Activated naive CD4-positive, alpha-beta T cell treated with anti-CD3 and anti-CD28 coated beads, Interleukin-2, amount 50 U/mL, for 16 hours (primary cell): ENCODE data around the gene RGS14.

Source experiments
- DNase-seq: peaks from one replicate; pipeline ENCODE4 v3.0.0-alpha.2; 2020

RGS14 gene, protein sequence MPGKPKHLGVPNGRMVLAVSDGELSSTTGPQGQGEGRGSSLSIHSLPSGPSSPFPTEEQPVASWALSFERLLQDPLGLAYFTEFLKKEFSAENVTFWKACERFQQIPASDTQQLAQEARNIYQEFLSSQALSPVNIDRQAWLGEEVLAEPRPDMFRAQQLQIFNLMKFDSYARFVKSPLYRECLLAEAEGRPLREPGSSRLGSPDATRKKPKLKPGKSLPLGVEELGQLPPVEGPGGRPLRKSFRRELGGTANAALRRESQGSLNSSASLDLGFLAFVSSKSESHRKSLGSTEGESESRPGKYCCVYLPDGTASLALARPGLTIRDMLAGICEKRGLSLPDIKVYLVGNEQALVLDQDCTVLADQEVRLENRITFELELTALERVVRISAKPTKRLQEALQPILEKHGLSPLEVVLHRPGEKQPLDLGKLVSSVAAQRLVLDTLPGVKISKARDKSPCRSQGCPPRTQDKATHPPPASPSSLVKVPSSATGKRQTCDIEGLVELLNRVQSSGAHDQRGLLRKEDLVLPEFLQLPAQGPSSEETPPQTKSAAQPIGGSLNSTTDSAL

GRCh38 chr5:177357459-177358351 lies at the start of gene RGS14:
Gene RGS14 (plus strand): TSS chr5:177357924. CDS start chr5:177358025, 101 bp downstream.
- peak; percentile 65 for DNase-seq

DNA sequence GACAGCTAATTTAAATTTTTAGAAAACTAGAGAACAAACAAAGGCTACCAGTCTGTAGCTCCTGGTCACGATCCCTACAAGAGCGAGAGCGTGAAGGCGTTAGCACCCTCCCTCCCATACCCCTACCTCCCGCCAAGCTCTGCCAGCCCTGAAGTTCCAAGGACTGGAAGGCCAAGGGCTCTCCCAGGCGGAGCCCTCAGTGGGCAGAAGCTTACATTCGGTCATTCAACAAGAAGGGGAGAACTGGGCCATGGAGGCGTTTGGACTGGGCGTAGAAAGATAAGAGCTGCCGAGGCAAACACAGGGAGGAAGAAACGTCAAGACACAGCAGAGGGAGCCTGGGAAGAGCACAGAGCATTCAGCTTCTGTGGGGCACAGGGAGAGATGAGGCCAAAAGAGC lies 49.0 kb upstream of the RGS14 start:
- DNase-seq: no peak

GRCh38 chr5:177309351-177310191 lies 48.2 kb upstream of the RGS14 start:
- peak; percentile 74 for DNase-seq

- no peak for DNase-seq
These were observed 47.4 kb upstream of the RGS14 start for GRCh38 chr5:177310332-177310731.

DNA sequence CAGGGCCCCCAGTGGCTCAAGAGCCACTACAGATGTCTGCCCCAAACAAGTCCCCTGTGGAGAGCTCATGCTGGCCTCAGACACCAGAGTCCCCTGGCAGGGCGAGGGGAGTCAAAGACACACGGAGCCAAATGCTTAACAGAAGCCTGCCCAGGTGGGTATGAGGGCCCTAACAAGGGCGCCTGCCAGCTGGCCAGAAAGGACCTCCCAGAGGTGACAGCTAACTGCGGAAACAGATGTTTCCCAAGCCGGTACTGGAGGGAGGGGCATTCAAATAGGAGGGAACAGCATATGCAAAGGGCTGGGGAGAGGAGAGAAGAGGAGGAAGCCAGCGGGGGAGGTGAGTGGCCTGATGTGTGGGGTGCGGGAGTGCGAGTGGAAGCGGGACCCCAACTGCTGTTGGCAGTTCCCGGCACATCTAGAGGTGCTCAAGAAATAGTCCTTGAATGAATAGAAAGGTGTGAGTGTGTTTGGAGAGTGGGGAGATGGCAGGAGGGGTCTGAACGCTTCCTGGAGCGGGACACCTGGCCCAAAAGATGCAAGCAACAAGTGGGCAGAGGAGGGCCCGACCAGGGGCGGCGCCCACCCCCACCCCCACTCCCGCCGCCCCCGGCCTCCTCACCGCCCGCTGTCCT lies 46.9 kb upstream of the RGS14 start:
- DNase-seq: no peak

GRCh38 chr5:177311392-177311722 lies 46.4 kb upstream of the RGS14 start:
- DNase-seq: no peak

DNA sequence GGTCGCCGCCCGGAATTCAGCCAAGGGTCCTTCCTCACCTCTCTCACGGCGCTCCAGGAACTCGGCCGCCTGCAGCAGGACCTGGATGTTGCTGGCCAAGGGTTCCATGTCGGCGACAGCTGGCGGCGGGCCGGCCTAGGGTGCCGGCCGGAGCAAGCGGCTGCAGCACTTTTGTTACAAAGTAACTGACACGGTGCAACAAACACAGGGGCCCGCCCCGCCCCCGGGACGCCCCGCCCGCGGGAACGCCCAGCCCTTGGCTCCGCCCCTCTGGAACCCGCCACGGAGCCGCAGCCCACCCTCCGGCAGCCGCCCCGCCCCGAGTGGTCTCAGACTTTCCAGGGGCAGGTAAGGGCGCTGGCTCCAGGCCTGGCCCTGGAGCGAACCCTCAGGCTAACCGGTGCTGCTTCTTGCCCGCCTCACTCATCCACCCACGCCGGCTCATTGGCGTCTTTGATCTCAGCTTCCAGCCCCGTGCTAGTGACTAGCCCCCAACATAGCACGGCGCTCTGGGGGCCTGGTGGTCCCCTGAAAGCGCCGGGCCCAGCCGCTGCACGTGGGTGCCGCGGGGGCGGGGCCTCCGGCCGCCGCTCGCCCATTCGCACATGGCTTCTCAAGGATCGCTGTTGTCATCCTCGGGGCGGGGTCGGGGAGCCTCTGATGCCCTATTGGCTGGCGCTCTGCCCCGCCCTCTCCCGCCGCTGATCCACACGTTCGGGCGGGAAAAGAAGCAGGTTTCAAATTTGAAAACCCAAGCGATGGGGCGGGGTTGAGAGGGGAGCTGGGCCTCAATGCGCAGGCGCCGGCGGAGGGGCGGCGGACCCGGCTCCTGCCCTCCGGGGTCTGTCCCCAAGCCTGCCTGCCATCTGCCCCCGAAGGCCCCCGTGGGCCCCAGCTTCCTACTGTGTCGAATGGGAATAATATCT lies 45.7 kb upstream of the RGS14 start, which contains the start of gene MXD3:
TSS of gene MXD3 (minus strand) at position 176 of the 926 bp plus-strand sequence. CDS start at position 108, 68 bp downstream.
- peak; percentile 98 for DNase-seq

- no peak for DNase-seq
These were observed 45.0 kb upstream of the RGS14 start for GRCh38 chr5:177312649-177313181.

- no peak for DNase-seq
These were observed 44.0 kb upstream of the RGS14 start for GRCh38 chr5:177313561-177314259.

GRCh38 chr5:177314376-177315342 lies 43.1 kb upstream of the RGS14 start:
- DNase-seq: no peak

DNA sequence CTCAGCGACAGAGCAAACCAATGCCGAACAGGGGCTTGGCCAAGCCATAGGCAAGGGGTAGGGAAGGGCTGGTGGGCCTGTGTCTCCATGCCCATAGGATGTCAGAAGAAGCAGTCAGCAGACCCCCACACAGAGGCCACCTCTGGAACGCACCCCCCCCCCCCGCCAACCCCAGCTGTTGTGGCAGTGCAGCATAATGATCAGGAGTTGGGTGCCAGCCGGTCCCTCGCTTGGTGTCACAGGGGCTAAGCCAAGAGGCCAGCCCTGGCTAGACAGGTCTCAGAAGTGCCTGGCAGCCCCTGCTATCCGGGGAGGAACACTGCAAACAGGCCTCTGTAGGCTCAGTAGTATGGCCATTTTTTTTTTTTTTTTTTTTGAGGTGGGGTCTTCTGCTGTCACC lies 42.3 kb upstream of the RGS14 start:
- DNase-seq: no peak

DNA sequence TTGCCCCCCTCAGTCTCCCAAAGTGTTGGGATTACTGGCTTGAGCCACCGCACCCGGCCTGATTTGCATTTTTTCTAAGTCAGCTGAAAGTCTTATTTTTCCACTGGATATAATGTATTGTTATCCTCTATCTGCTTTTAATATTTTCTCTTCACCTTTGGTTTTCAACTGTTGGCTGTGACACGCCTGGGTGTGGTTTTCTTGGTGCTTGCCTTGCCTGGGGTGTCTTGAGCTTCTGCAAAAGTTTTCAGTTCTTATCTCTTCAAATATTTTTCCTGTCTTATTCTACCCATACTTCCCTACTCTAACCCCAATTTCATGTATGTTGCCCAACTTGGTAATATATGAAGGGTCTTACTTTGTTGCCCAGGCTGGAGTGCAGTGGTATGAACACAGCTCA lies 41.7 kb upstream of the RGS14 start:
- DNase-seq: no peak

GRCh38 chr5:177317959-177318377 lies 39.8 kb upstream of the RGS14 start:
- DNase-seq: peak; percentile 75

DNA sequence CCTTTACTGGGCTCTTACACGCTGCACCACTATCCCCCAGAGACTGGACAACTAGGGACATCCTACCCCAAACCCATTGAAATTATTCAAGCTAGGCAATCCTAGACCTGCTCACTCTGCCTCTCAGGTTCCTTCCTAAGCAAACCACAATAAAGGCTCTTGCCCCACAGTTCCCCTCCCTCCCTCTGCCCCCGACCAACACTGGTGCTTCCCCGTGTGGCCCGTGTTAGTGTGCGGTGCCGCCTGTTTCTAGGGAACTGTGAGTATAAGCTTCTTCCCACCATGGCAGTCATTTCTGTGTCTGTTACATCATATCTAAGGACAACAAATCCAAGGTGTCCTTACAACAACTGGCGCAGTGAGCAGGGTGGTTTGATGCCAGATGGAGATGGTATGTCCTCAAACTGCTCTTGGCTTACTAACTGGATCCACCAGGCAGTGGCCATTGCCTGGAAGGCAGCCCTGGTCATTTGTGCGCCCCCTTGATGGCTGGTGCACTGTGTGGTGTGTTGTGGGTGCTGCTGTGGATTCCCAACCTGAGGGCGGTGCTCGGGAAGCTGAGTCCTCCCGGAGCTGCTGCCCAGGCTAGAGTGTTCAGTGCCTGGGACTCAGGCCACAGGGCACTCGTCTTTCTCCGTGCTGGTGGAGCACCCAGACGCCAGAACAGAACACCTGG lies 37.7 kb upstream of the RGS14 start:
- no peak for DNase-seq

- no peak for DNase-seq
These were observed 36.8 kb upstream of the RGS14 start for GRCh38 chr5:177320879-177321278.

GRCh38 chr5:177325868-177326381 lies 31.8 kb upstream of the RGS14 start:
- no peak for DNase-seq
